Mononuclear cell (primary cell): ENCODE results near the gene TEX22. TPM values are rescaled to one million over a fixed set of nuclear protein-coding genes. Genes with fewer than 3 reads are reported as not detected.

ENCODE experiments used
- H3K27me3 ChIP-seq: 2 replicates; pipeline ENCODE4 v1.6.0; 2011; ENCODE audit warnings: low read length, control low read depth; ENCODE audit not compliant: insufficient read depth
- H3K4me1 ChIP-seq: 2 replicates; pipeline ENCODE4 v1.5.1; 2011; ENCODE audit warnings: mild to moderate bottlenecking, low read length, control low read depth; ENCODE audit not compliant: insufficient read depth
- H3K4me3 ChIP-seq: 2 replicates; pipeline ENCODE4 v1.5.1; 2011; ENCODE audit warnings: mild to moderate bottlenecking, low read length, moderate library complexity
- H3K9me3 ChIP-seq: 2 replicates; pipeline ENCODE4 v1.5.1; 2011; ENCODE audit warnings: low read depth, mild to moderate bottlenecking, control low read depth, low read length
- total RNA-seq: library from RNA; depleted of rRNA; stranded (reverse); fragments of >200 nt; gene quantifications from one replicate; pipeline ENCODE4 v1.2.3, GENCODE V29; 2012

Gene TEX22, protein sequence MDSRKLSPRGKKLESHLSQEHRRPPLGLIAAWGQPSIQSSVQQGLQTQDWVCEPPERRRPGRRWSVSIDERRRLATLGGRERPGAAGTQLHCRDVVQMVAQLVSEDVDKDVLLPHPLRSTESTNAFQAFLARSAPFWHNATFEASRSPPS
- 0.10 TPM for total RNA-seq

DNA sequence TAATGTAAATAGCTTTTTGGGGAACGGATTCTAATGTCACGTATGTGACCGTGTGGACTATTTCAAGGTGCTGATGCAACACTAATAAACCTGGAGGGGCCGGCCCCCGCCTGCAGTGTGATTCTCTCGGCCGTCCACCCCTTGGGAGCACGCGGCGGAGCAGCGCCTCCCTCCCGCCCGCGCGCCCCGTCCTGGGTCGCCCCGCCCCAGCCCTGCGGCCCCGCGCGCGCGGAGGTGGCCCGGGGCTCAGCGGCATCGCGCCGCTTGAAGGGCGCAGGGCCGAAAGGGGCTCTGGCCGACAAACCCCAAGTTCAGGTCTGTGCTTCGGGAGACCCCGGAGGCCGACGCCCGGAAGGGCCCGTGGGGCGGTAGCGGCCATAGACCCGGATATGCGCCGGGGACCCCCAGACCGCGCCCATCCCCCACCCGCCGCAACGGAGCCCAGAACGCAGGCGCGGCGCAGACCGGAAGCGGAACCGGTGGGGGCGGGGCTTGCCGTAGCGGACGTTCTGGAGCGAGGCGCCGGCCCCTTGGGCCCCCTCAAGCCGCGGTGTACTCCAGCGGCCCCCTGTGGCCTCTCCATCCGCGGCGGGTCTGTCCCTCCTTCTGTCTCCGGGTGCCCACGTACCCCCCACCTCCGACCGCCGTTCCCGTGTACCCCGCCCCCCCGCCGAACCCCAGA, at the start of gene TEX22:
Gene TEX22, plus strand, starts transcription at position 495 of the 682 bp plus-strand sequence. CDS start 803 bp downstream, outside the sequence.
- Histone ChIP-seq H3K9me3 (no peaks in the 10 kb centered on the region), H3K4me1 (peaks cover 61% of the 10 kb centered on the region), H3K4me3 (peak within 1 kb of the TSS; percentile 60), H3K27me3 (no peaks in the 10 kb centered on the region)

DNA sequence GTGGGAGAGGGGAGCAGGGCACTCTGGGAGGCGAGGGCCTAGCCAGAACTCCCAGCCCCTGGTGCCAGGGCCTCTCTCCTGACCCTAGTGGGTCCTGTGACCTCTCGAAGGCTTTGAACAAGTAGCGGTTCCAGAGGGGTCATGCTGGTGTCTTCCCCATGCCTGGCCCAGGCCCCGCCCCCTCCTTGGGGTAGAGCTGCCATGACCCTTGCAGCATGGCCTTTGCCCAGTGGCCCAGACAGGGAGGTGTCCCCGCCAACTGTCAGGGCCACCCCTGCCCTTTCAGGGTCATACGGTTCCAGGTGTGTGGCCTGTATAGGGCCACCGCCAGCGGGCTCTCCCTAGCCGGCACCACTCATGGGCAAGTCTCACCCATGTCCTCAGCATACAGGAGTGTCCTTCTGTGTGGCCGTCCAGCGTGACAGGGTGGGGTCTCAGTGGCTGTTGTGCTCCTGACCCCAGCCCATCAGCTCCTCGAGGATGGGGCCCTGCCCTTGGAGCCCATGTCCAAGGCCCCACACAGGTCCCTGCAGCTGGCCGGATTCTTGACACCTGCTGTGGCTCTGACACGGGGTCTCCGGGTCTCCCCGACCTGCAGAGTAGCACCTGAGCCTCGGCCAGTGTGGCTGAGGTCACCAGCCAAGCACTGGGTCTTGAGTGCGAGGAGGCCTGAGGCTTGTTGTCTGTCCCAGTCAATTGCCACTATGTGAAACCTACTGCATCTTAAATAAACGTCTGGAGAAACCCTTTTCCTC, 49.2 kb upstream of the TEX22 start:
- Histone ChIP-seq H3K4me3 (no peak overlapping the region), H3K27me3 (no peaks in the 10 kb centered on the region), H3K4me1 (peaks cover 5% of the 10 kb centered on the region), H3K9me3 (no peaks in the 10 kb centered on the region)

DNA sequence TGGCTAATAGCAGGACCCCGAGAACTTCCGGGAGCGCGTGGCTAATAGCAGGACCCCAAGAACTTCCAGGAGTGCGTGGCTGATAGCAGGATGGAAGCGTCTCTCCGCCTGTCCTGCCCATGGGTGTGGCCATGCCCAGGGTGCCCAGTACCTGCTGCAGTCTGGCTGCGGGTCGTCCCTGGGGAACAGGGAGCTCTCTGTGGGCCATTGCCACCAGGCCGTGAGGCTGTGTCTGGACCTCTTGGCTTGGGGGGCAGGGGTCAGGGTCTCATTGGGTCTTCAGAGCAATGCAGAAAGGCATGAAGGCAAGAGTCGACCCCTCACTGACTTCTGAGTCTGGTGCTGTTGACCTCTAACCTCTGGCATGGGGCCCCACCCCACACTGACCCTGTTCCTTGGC, 48.3 kb upstream of the TEX22 start:
- no peaks in the 10 kb centered on the region for H3K27me3 ChIP-seq
- H3K4me1 ChIP-seq = peaks cover 5% of the 10 kb centered on the region
- no peaks in the 10 kb centered on the region for H3K9me3 ChIP-seq
- no peak overlapping the region for H3K4me3 ChIP-seq

DNA sequence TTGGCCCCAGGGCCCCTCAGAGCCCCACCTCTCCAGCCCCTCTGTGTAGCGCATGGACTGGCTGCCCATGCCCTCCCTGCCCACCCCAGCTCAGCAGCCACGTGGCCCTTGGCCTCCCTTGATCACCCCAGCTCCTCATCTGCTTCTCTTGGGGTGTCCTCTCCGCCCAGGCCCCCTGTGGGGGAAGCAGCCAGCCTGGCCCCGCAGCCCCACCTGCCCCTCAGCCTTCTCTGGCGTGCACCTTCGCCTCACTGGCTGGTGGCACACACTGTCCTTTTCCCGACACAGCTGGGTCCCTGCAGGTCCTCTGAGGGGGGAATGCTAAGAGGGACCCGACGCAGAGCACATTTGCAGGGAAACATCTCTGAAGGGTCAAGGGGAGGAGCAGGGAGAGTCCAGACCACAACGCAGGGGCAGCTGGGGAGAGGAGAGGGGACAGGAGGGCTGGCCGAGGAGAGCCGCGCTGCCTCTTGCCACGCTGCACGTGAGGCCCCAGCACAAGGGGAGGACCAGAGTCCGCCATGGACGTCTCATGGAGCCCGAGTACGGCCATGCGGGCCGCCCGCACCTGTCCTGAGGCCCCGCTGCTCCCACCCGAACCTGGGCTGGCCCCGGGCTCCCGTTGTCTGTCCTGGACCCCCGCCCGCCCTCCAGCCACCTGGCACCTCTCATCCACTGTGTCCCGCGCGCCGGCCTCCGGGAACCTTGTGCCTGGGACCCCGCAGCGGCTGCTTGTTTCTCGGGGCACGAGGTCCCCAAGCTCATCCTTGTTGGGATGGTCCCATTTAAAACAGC, 47.7 kb upstream of the TEX22 start:
- Histone ChIP-seq H3K9me3 (no peaks in the 10 kb centered on the region), H3K27me3 (no peaks in the 10 kb centered on the region), H3K4me3 (no peak overlapping the region), H3K4me1 (peaks cover 5% of the 10 kb centered on the region)

DNA sequence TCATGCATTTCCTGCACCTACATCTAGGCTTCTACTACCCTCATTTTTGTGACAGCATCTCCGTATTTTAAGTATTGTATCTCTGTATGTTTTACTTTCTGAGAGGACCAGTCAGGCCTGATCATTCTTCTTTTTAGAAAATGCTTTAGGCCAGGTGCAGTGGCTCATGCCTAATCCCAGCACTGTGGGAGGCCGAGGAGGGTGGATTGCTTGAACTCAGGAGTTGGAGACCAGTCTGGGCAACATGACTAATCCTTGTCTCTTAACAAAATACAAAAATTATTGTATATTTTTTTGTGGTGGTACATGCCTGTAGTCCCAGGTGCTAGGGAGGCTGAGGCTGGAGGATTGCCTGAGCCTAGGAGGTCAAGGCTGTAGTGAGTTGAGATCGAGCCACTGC, 46.9 kb upstream of the TEX22 start:
- peaks cover 5% of the 10 kb centered on the region for H3K4me1 ChIP-seq
- no peaks in the 10 kb centered on the region for H3K9me3 ChIP-seq
- H3K27me3 ChIP-seq = no peaks in the 10 kb centered on the region
- no peak overlapping the region for H3K4me3 ChIP-seq

DNA sequence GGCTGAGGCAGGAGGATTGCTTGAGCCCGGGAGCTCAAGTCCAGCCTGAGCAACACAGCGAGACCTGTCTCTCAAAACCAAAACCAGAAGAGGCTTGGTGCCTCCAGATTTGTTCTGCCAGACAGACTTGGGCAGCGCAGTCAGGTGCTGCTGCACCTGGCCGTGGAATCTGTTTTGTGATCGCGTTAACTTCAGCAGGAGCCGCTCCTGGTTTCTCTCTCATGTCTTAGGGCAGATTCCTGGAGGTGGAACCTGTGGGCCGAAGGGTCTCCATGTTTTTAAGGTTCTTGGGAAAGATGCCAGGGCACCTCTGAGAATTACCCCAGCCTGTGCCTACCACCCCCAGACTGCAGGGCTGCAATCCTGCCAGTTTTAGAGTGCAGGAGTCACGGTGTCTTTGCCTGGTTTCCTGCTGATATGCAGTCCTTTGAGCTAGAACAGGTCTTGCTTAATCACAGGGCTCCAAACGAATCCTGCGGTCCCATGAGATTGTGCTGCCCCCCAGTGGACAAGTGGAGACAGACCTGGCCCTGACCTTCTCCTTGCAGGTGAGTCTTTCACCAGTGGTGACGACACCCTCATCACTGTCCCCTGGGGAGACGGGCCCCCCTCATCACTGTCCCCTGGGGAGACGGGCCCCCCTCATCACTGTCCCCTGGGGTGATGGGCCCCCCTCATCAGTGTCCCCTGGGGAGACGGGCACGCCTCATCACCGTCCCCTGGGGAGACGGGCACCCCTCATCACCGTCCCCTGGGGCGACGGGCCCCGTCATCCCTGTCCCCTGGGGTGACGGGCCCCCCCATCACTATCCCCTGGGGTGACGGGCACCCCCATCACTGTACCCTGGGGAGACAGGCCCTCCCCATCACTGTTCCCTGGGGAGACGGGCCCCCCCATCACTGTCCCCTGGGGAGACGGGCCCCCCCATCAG, 46.2 kb upstream of the TEX22 start:
- Histone ChIP-seq H3K9me3 (no peaks in the 10 kb centered on the region), H3K4me1 (peaks cover 5% of the 10 kb centered on the region), H3K27me3 (no peaks in the 10 kb centered on the region), H3K4me3 (no peak overlapping the region)

DNA sequence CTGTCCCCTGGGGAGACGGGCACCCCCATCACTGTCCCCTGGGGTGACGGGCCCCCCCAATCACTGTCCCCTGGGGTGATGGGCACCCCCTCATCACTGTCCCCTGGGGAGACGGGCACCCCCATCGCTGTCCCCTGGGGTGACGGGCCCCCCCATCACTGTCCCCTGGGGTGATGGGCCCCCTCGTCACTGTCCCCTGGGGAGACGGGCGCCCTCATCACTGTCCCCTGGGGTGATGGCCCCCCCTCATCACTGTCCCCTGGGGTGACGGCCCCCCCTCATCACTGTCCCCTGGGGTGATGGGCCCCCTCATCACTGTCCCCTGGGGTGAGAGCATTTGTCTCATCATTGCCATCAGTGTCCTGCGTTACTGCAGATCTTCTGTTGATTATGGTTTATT, 45.2 kb upstream of the TEX22 start:
- no peaks in the 10 kb centered on the region for H3K27me3 ChIP-seq

DNA sequence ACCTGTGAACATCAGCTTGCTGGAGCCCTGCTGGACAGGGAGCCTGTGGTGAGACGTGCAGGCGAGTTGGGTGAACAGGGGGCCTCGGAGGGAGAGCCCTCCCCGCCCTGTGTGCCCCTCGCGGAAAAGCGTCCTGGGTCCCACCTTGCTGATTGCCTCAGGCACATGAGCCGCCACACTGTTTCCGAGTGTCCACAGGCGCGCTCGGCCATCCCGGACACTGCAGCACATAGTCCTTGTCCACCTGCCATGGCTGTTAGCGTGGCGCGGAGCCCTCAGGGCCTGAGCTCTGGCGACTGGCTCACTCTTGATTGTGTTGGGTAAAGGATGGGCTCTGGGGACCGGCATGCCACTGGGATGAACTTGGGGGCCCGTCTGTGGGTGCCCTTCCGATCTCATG, 43.8 kb upstream of the TEX22 start:
- Histone ChIP-seq H3K27me3 (no peaks in the 10 kb centered on the region), H3K9me3 (no peaks in the 10 kb centered on the region), H3K4me1 (peaks cover 5% of the 10 kb centered on the region), H3K4me3 (no peak overlapping the region)

More for the DNA sequence above, 45.2 kb upstream of the TEX22 start:
- Histone ChIP-seq H3K4me1 (peaks cover 5% of the 10 kb centered on the region), H3K4me3 (no peak overlapping the region), H3K9me3 (no peaks in the 10 kb centered on the region)

DNA sequence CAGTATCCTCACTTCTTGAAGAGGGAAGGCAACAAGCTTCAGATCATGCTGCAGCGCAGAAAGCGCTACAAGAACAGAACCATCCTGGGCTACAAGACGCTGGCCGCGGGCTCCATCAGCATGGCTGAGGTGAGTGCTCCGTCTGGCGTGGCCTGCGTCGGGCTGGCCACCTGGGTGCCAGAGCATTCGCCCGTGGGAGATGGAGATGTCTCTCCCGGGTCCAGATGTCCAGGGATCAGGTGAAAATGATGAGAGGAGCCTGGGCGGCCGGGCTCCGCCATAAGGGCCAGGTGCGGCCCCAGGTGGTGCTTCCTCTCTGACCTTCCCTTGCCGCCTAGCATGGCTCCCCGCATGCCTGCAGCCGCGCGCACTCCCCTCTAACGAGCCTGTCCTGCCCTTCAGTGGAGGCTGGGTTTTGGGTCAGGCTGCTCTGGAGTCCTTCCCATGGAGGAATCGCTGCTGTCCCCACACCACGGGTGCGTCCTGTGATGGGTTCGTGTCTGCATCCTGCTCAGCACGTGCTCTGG, 43.2 kb upstream of the TEX22 start:
- Histone ChIP-seq H3K27me3 (no peaks in the 10 kb centered on the region), H3K9me3 (no peaks in the 10 kb centered on the region)

GRCh38 chr14:105355850-105356604, 42.3 kb upstream of the TEX22 start:
- Histone ChIP-seq H3K9me3 (no peaks in the 10 kb centered on the region), H3K4me1 (peaks cover 5% of the 10 kb centered on the region), H3K4me3 (no peak overlapping the region), H3K27me3 (no peaks in the 10 kb centered on the region)

More for the DNA sequence above, 43.2 kb upstream of the TEX22 start:
- Histone ChIP-seq H3K4me1 (peaks cover 5% of the 10 kb centered on the region), H3K4me3 (no peak overlapping the region)

DNA sequence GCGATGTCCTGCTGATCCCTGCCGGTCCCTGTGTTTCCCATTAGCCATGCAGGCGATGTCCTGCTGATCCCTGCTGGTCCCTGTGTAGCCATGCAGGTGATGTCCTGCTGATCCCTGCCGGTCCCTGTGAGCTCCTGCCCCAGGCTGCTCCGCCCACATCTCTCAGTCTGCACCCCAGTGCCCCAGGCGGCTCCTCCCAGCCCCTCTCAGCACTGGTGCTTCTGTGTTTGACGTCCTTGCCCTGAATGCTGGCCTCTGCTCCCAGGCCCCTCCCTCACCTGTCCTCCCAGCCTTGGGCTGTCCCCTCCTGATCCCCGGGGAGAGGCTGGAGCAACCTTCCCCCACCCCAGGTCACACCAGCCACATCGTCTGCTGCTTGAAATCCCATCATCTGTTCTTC, 41.4 kb upstream of the TEX22 start:
- Histone ChIP-seq H3K27me3 (no peaks in the 10 kb centered on the region), H3K4me3 (no peak overlapping the region), H3K9me3 (no peaks in the 10 kb centered on the region), H3K4me1 (peaks cover 3% of the 10 kb centered on the region)

DNA sequence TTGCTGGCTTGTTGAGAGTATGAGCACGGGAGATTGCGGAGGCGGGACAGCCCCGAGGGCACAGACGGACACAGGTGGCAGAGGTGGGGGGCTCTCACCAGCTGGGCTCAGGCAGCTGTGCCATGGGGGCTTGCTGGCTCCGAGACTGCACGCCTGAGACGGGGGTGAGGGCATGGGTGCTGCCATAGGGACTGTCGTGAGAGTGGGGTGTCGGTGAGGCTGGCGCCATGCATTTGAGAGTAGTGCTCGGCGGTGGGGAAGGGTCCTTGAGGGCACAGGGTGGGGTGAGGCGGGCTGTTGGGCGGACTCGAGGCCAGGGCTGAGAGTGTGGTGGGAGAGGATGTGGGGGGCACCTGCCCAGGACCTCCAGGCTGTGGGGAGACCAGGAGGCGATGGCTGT, 40.7 kb upstream of the TEX22 start:
- H3K27me3 ChIP-seq = no peaks in the 10 kb centered on the region
- no peak overlapping the region for H3K4me3 ChIP-seq
- H3K4me1 ChIP-seq = no peaks in the 10 kb centered on the region
- H3K9me3 ChIP-seq = no peaks in the 10 kb centered on the region

GRCh38 chr14:105358140-105358846, 40.0 kb upstream of the TEX22 start:
- no peaks in the 10 kb centered on the region for H3K4me1 ChIP-seq

More at GRCh38 chr14:105358140-105358846, 40.0 kb upstream of the TEX22 start:
- Histone ChIP-seq H3K9me3 (no peaks in the 10 kb centered on the region), H3K4me3 (no peak overlapping the region), H3K27me3 (no peaks in the 10 kb centered on the region)
